WTC11 (cell line): ENCODE measurements around the gene ULK4. TPM values are rescaled to one million over a fixed set of nuclear protein-coding genes. Genes with fewer than 3 reads are reported as not detected.

Experiments
- ATAC-seq: fragments of 200-7000 bp; cut with Tn5 transposase; 2 replicates; pipeline ENCODE4 v1.10.0; 2021; ENCODE audit warnings: mild to moderate bottlenecking, moderate library complexity
- CTCF ChIA-PET: fragments of 300-600 bp; sonication (Branson Sonifier 250); formaldehyde crosslinking; loops from one replicate; lab custom pipeline; 2021; ENCODE audit warnings: antibody characterized with exemption; lab: Charles Lee
- POLR2A ChIA-PET: fragments of 350-600 bp; sonication (Branson Sonifier 250); formaldehyde crosslinking; loops from one replicate; lab custom pipeline; 2021; ENCODE audit warnings: antibody characterized with exemption; lab: Charles Lee
- DNase-seq: peaks from one replicate; pipeline ENCODE4 v3.0.0; 2021; ENCODE audit warnings: low spot score
- H3K27ac Mint-ChIP-seq: 2 replicates; pipeline ENCODE4 v1.8.0; 2021; ENCODE audit warnings: mixed read lengths
- H3K27me3 Mint-ChIP-seq: 2 replicates; pipeline ENCODE4 v1.8.0; 2021; ENCODE audit warnings: low read depth, mild to moderate bottlenecking, moderate library complexity, mixed read lengths
- H3K36me3 Mint-ChIP-seq: 2 replicates; pipeline ENCODE4 v1.8.0; 2021; ENCODE audit warnings: mixed read lengths
- H3K4me1 Mint-ChIP-seq: 2 replicates; pipeline ENCODE4 v1.8.0; 2022; ENCODE audit warnings: mixed read lengths
- H3K4me3 Mint-ChIP-seq: 2 replicates; pipeline ENCODE4 v1.8.0; 2021; ENCODE audit warnings: mild to moderate bottlenecking, moderate library complexity, mixed read lengths
- H3K9me3 Mint-ChIP-seq: 2 replicates; pipeline ENCODE4 v1.8.0; 2021; ENCODE audit warnings: mixed read lengths
- CREB1 ChIP-seq: sonication (generic); formaldehyde crosslinking; IDR thresholded peaks from 2 replicates; pipeline ENCODE4 v1.8.0; 2023; ENCODE audit warnings: mild to moderate bottlenecking, missing genetic modification reagents
- ELF4 ChIP-seq: sonication (generic); formaldehyde crosslinking; IDR thresholded peaks from 2 replicates; pipeline ENCODE4 v1.8.1; 2022; ENCODE audit warnings: low read depth, mild to moderate bottlenecking, moderate library complexity, missing genetic modification reagents
- ESRRA ChIP-seq: sonication (generic); formaldehyde crosslinking; IDR thresholded peaks from 2 replicates; pipeline ENCODE4 v1.8.1; 2022; ENCODE audit warnings: mild to moderate bottlenecking, missing genetic modification reagents, borderline replicate concordance
- FOXP1 ChIP-seq: sonication (generic); formaldehyde crosslinking; IDR thresholded peaks from 2 replicates; pipeline ENCODE4 v1.8.0; 2022; ENCODE audit warnings: missing genetic modification reagents, mild to moderate bottlenecking, moderate library complexity, borderline replicate concordance
- GTF2I ChIP-seq: fragments of 250-450 bp; sonication (Bioruptor Pico); conservative IDR thresholded peaks from 2 replicates; pipeline ENCODE4 v1.4.0; 2021; ENCODE audit warnings: mild to moderate bottlenecking
- KAT7 ChIP-seq: sonication (generic); formaldehyde crosslinking; IDR thresholded peaks from 2 replicates; pipeline ENCODE4 v1.8.1; 2023; ENCODE audit warnings: missing genetic modification reagents, mild to moderate bottlenecking, borderline replicate concordance
- MYBL2 ChIP-seq: sonication (generic); formaldehyde crosslinking; IDR thresholded peaks from 2 replicates; pipeline ENCODE4 v1.8.1; 2023; ENCODE audit warnings: mild to moderate bottlenecking, moderate library complexity, missing genetic modification reagents
- NFE2L1 ChIP-seq: sonication (generic); formaldehyde crosslinking; IDR thresholded peaks from 2 replicates; pipeline ENCODE4 v1.8.1; 2023; ENCODE audit warnings: missing genetic modification reagents
- RORB ChIP-seq: fragments of 250-450 bp; sonication (Bioruptor Pico); IDR thresholded peaks from 2 replicates; pipeline ENCODE4 v1.9.0; 2021; ENCODE audit warnings: mild to moderate bottlenecking
- TEAD1 ChIP-seq: sonication (generic); formaldehyde crosslinking; IDR thresholded peaks from 2 replicates; pipeline ENCODE4 v1.8.0; 2022; ENCODE audit warnings: mild to moderate bottlenecking, missing genetic modification reagents
- ZBTB21 ChIP-seq: sonication (generic); formaldehyde crosslinking; IDR thresholded peaks from 2 replicates; pipeline ENCODE4 v1.8.1; 2023; ENCODE audit warnings: mild to moderate bottlenecking, missing genetic modification reagents, borderline replicate concordance
- ZNF121 ChIP-seq: sonication (generic); formaldehyde crosslinking; IDR thresholded peaks from 2 replicates; pipeline ENCODE4 v1.8.0; 2023; ENCODE audit warnings: missing genetic modification reagents
- ZNF219 ChIP-seq: sonication (generic); formaldehyde crosslinking; IDR thresholded peaks from 2 replicates; pipeline ENCODE4 v1.8.0; 2023; ENCODE audit warnings: missing genetic modification reagents, mild to moderate bottlenecking, borderline replicate concordance
- total RNA-seq: library from RNA; stranded (reverse); gene quantifications from 3 replicates; pipeline ENCODE4 v1.2.3, GENCODE V29; 2021
- TF ChIP-seq, protein P1 (sequence below): fragments of 250-450 bp; sonication (Bioruptor Pico); IDR thresholded peaks from 2 replicates; pipeline ENCODE4 v2.1.2; 2022; ENCODE audit warnings: mild to moderate bottlenecking, moderate library complexity
- TF ChIP-seq, protein P2 (sequence below): sonication (generic); formaldehyde crosslinking; IDR thresholded peaks from 2 replicates; pipeline ENCODE4 v1.8.1; 2022; ENCODE audit warnings: mild to moderate bottlenecking, missing genetic modification reagents, moderate library complexity, borderline replicate concordance
- TF ChIP-seq, protein P3 (sequence below): sonication (generic); formaldehyde crosslinking; IDR thresholded peaks from 2 replicates; pipeline ENCODE4 v1.8.1; 2023; ENCODE audit warnings: mild to moderate bottlenecking, missing genetic modification reagents, borderline replicate concordance
- TF ChIP-seq, protein P4 (sequence below): fragments of 250-450 bp; sonication (Bioruptor Pico); IDR thresholded peaks from 2 replicates; pipeline ENCODE4 v1.9.0; 2021; ENCODE audit warnings: mild to moderate bottlenecking
- TF ChIP-seq, protein P5 (sequence below): sonication (generic); formaldehyde crosslinking; conservative IDR thresholded peaks from 2 replicates; pipeline ENCODE4 v1.8.1; 2022; ENCODE audit warnings: mild to moderate bottlenecking, missing genetic modification reagents
- TF ChIP-seq, protein P6 (sequence below): fragments of 200-600 bp; IDR thresholded peaks from 2 replicates; pipeline ENCODE4 v1.8.0; 2022; ENCODE audit warnings: antibody characterized with exemption

ULK4 gene
- total RNA-seq, 1 experiment from 2014 or later = 9.2 TPM

DNA sequence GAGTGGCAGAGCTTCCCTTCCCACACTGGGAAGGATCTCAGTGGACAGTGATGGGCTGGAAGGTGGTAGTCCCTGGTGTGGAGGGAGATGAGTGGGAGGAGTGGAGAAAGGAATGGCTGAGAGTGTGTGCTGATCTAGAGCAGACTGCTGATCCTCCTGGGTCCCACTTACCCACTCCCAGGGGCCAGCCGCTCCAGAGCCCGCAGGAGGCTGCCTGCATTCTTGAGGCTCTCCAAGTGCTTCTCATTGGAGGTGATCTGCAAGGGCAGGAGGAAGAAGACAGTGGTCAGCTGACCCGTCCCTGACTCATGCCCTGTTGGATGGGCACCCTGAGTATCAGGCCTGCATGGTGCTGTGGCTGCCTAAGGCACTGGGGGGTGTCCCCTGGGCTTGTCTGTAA is 712.6 kb downstream of the ULK4 start:
- Mint-ChIP-seq H3K4me1 (peaks cover 7% of the 10 kb centered on the region; the same call in 1 of the 2 replicates), H3K36me3 (no peaks in the 10 kb centered on the region), H3K27me3 (no peaks in the 10 kb centered on the region; the same call in 1 of the 2 replicates), H3K27ac (no peak overlapping the region), H3K9me3 (peaks cover 8% of the 10 kb centered on the region; the same call in 1 of the 2 replicates), H3K4me3 (no peak overlapping the region)
- TF ChIP-seq FOXP1 (CRISPR knock-in tag) (no peak), ZNF219 (CRISPR knock-in tag) (no peak), KAT7 (no peak), ZNF121 (CRISPR knock-in tag) (no peak), MYBL2 (CRISPR knock-in tag) (no peak), GTF2I (CRISPR knock-in tag) (no peak), CREB1 (CRISPR knock-in tag) (no peak), TEAD1 (CRISPR knock-in tag) (no peak), ZBTB21 (no peak), RORB (CRISPR knock-in tag) (no peak), NFE2L1 (CRISPR knock-in tag) (no peak), ELF4 (CRISPR knock-in tag) (no peak), ESRRA (CRISPR knock-in tag) (no peak)
- TF ChIP-seq, protein P1, sequence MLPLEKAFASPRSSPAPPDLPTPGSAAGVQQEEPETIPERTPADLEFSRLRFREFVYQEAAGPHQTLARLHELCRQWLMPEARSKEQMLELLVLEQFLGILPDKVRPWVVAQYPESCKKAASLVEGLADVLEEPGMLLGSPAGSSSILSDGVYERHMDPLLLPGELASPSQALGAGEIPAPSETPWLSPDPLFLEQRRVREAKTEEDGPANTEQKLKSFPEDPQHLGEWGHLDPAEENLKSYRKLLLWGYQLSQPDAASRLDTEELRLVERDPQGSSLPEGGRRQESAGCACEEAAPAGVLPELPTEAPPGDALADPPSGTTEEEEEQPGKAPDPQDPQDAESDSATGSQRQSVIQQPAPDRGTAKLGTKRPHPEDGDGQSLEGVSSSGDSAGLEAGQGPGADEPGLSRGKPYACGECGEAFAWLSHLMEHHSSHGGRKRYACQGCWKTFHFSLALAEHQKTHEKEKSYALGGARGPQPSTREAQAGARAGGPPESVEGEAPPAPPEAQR (CRISPR knock-in tag) = no peak
- TF ChIP-seq, protein P2, sequence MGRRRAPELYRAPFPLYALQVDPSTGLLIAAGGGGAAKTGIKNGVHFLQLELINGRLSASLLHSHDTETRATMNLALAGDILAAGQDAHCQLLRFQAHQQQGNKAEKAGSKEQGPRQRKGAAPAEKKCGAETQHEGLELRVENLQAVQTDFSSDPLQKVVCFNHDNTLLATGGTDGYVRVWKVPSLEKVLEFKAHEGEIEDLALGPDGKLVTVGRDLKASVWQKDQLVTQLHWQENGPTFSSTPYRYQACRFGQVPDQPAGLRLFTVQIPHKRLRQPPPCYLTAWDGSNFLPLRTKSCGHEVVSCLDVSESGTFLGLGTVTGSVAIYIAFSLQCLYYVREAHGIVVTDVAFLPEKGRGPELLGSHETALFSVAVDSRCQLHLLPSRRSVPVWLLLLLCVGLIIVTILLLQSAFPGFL (CRISPR knock-in tag) = no peak
- TF ChIP-seq, protein P3, sequence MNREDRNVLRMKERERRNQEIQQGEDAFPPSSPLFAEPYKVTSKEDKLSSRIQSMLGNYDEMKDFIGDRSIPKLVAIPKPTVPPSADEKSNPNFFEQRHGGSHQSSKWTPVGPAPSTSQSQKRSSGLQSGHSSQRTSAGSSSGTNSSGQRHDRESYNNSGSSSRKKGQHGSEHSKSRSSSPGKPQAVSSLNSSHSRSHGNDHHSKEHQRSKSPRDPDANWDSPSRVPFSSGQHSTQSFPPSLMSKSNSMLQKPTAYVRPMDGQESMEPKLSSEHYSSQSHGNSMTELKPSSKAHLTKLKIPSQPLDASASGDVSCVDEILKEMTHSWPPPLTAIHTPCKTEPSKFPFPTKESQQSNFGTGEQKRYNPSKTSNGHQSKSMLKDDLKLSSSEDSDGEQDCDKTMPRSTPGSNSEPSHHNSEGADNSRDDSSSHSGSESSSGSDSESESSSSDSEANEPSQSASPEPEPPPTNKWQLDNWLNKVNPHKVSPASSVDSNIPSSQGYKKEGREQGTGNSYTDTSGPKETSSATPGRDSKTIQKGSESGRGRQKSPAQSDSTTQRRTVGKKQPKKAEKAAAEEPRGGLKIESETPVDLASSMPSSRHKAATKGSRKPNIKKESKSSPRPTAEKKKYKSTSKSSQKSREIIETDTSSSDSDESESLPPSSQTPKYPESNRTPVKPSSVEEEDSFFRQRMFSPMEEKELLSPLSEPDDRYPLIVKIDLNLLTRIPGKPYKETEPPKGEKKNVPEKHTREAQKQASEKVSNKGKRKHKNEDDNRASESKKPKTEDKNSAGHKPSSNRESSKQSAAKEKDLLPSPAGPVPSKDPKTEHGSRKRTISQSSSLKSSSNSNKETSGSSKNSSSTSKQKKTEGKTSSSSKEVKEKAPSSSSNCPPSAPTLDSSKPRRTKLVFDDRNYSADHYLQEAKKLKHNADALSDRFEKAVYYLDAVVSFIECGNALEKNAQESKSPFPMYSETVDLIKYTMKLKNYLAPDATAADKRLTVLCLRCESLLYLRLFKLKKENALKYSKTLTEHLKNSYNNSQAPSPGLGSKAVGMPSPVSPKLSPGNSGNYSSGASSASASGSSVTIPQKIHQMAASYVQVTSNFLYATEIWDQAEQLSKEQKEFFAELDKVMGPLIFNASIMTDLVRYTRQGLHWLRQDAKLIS (CRISPR knock-in tag) = no peak
- TF ChIP-seq, protein P4, sequence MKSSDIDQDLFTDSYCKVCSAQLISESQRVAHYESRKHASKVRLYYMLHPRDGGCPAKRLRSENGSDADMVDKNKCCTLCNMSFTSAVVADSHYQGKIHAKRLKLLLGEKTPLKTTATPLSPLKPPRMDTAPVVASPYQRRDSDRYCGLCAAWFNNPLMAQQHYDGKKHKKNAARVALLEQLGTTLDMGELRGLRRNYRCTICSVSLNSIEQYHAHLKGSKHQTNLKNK (CRISPR knock-in tag) = no peak
- TF ChIP-seq, protein P5, sequence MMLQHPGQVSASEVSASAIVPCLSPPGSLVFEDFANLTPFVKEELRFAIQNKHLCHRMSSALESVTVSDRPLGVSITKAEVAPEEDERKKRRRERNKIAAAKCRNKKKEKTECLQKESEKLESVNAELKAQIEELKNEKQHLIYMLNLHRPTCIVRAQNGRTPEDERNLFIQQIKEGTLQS (CRISPR knock-in tag) = no peak
- TF ChIP-seq, protein P6, sequence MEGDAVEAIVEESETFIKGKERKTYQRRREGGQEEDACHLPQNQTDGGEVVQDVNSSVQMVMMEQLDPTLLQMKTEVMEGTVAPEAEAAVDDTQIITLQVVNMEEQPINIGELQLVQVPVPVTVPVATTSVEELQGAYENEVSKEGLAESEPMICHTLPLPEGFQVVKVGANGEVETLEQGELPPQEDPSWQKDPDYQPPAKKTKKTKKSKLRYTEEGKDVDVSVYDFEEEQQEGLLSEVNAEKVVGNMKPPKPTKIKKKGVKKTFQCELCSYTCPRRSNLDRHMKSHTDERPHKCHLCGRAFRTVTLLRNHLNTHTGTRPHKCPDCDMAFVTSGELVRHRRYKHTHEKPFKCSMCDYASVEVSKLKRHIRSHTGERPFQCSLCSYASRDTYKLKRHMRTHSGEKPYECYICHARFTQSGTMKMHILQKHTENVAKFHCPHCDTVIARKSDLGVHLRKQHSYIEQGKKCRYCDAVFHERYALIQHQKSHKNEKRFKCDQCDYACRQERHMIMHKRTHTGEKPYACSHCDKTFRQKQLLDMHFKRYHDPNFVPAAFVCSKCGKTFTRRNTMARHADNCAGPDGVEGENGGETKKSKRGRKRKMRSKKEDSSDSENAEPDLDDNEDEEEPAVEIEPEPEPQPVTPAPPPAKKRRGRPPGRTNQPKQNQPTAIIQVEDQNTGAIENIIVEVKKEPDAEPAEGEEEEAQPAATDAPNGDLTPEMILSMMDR = no peak
- CTCF ChIA-PET = no interaction called here
- DNase-seq (no peak), ATAC-seq (no peak)
- POLR2A ChIA-PET = no interaction called here
